Fibroblast of lung (primary cell): ENCODE data around the gene COL18A1. TPM values are rescaled to one million over a fixed set of nuclear protein-coding genes. Genes with fewer than 3 reads are reported as not detected.

Source experiments
- DNase-seq, 2 donors: peaks; one replicate each; pipeline versions ENCODE4 v3.0.0 to v3.0.0-alpha.2; 2010; ENCODE audit warnings: low read depth in 2 of 2
- H2AFZ ChIP-seq: 2 replicates; pipeline ENCODE4 v1.5.1; 2012; ENCODE audit warnings: low read length, control low read depth, inconsistent platforms
- H3K27ac ChIP-seq: 2 replicates; pipeline ENCODE4 v1.5.1; 2011; ENCODE audit warnings: low read length, control low read depth; ENCODE audit not compliant: insufficient read depth
- H3K27me3 ChIP-seq: 2 replicates; pipeline ENCODE4 v1.5.1; 2011; ENCODE audit warnings: mild to moderate bottlenecking, low read length; ENCODE audit not compliant: control insufficient read depth, insufficient read depth
- H3K36me3 ChIP-seq: 2 replicates; pipeline ENCODE4 v1.5.1; 2011; ENCODE audit warnings: low read length; ENCODE audit not compliant: control insufficient read depth, insufficient read depth
- H3K4me1 ChIP-seq: 2 replicates; pipeline ENCODE4 v1.5.1; 2011; ENCODE audit warnings: low read length; ENCODE audit not compliant: control insufficient read depth, insufficient read depth; ENCODE audit errors: extremely low read depth
- H3K4me2 ChIP-seq: 2 replicates; pipeline ENCODE4 v1.5.1; 2011; ENCODE audit warnings: low read length, control low read depth; ENCODE audit not compliant: insufficient read depth; ENCODE audit errors: extremely low read depth
- H3K4me3 ChIP-seq, 4 experiments: fragments of 200-600 bp in 1 of 4; sonication (generic) in 1 of 4; replicated peaks in 1 of 4; 2 replicates each; pipeline ENCODE4 v1.5.1; 2011 to 2016; ENCODE audit warnings: low read length in 4 of 4, low read depth in 3 of 4, mild to moderate bottlenecking in 3 of 4, control low read depth in 2 of 4, inconsistent platforms in 1 of 4, mixed read lengths in 1 of 4; ENCODE audit not compliant: insufficient read depth in 1 of 4; ENCODE audit errors: control extremely low read depth in 1 of 4
- H3K79me2 ChIP-seq: 2 replicates; pipeline ENCODE4 v1.5.1; 2012; ENCODE audit warnings: mild to moderate bottlenecking, low read length, inconsistent platforms; ENCODE audit not compliant: control insufficient read depth, insufficient read depth
- H3K9ac ChIP-seq: 2 replicates; pipeline ENCODE4 v1.5.1; 2011; ENCODE audit warnings: mild to moderate bottlenecking, low read length, control low read depth; ENCODE audit not compliant: insufficient read depth
- H3K9me3 ChIP-seq: 2 replicates; pipeline ENCODE4 v1.5.1; 2012; ENCODE audit warnings: low read depth, low read length; ENCODE audit not compliant: control insufficient read depth, insufficient read depth
- H4K20me1 ChIP-seq: 2 replicates; pipeline ENCODE4 v1.5.1; 2011; ENCODE audit warnings: low read length; ENCODE audit not compliant: control insufficient read depth, insufficient read depth; ENCODE audit errors: extremely low read depth
- CTCF ChIP-seq, 2 donors: IDR thresholded peaks in 1 of 2; conservative IDR thresholded peaks in 1 of 2; 1 replicate in 1 of 2; 2 replicates in 1 of 2; pipeline ENCODE4 v1.5.1; 2011 to 2012; ENCODE audit warnings: low read length in 2 of 2, control low read depth in 1 of 2, inconsistent platforms in 1 of 2, low read depth in 1 of 2, mild to moderate bottlenecking in 1 of 2
- EZH2 ChIP-seq: IDR thresholded peaks from 2 replicates; pipeline ENCODE4 v1.5.1; 2012; ENCODE audit warnings: low read length, control low read depth, mild to moderate bottlenecking; ENCODE audit errors: missing control alignments
- polyA plus RNA-seq, 2 donors: library from polyadenylated mRNA; depleted of rRNA in 1 of 2; stranded (reverse) in 1 of 2; unstranded in 1 of 2; fragments of >200 nt; gene quantifications; 2 replicates each; pipeline ENCODE4 v1.2.1, GENCODE V29; 2011 to 2012; ENCODE audit warnings: missing spikeins in 1 of 2
- total RNA-seq: library from RNA; depleted of rRNA; stranded (reverse); fragments of >200 nt; gene quantifications from 2 replicates; pipeline ENCODE4 v1.2.1, GENCODE V29; 2014

Gene COL18A1
- total and polyA plus RNA-seq, 2 donors (not counting 1 experiment from before 2014, with no cell fraction given), result 24.3 to 38.8 TPM

- Histone ChIP-seq H4K20me1 (no peaks in the 10 kb centered on the region), H3K4me3 (no peak overlapping the region), H3K27ac (no peak overlapping the region), H3K4me1 (no peaks in the 10 kb centered on the region), H2AFZ (no peak overlapping the region), H3K9ac (no peak overlapping the region), H3K27me3 (peaks cover 3% of the 10 kb centered on the region), H3K9me3 (no peaks in the 10 kb centered on the region), H3K36me3 (no peaks in the 10 kb centered on the region), H3K79me2 (no peaks in the 10 kb centered on the region), H3K4me2 (no peak overlapping the region)
- no peak for DNase-seq
- no peak for TF ChIP-seq EZH2
- TF ChIP-seq CTCF (conservative IDR thresholded peaks at IDR 0.05 in 1 of 2, IDR thresholded peaks at IDR 0.05 in 1 of 2; ENCODE audit: low read depth in 1 of 2, low read length in 2 of 2), result no peak
Observed at GRCh38 chr21:45543371-45543709, 138.4 kb downstream of the COL18A1 start.

- no peaks in the 10 kb centered on the region for H3K79me2 ChIP-seq
- H3K4me2 ChIP-seq, result no peak overlapping the region
- no peak for TF ChIP-seq EZH2
- no peak for TF ChIP-seq CTCF (conservative IDR thresholded peaks at IDR 0.05 in 1 of 2, IDR thresholded peaks at IDR 0.05 in 1 of 2; ENCODE audit: low read depth in 1 of 2, low read length in 2 of 2)
- H3K27ac ChIP-seq, result no peak overlapping the region
- H3K9me3 ChIP-seq, result no peaks in the 10 kb centered on the region
- H3K4me1 ChIP-seq, result no peaks in the 10 kb centered on the region
- H3K9ac ChIP-seq, result no peak overlapping the region
- H2AFZ ChIP-seq, result no peak overlapping the region
- H3K27me3 ChIP-seq, result peaks cover 3% of the 10 kb centered on the region
- H3K36me3 ChIP-seq, result no peaks in the 10 kb centered on the region
- DNase-seq, result no peak
- H4K20me1 ChIP-seq, result no peaks in the 10 kb centered on the region
- no peak overlapping the region for H3K4me3 ChIP-seq
Observed at GRCh38 chr21:45543710-45544448, 138.9 kb downstream of the COL18A1 start.

- no peaks in the 10 kb centered on the region for H3K36me3 ChIP-seq
- no peak for DNase-seq
- H3K4me1 ChIP-seq, result no peaks in the 10 kb centered on the region
- H3K79me2 ChIP-seq, result no peaks in the 10 kb centered on the region
- H3K27me3 ChIP-seq, result peaks cover 3% of the 10 kb centered on the region
- H3K4me2 ChIP-seq, result no peak overlapping the region
- no peak overlapping the region for H2AFZ ChIP-seq
- H3K9ac ChIP-seq, result no peak overlapping the region
- no peak overlapping the region for H3K27ac ChIP-seq
- H3K9me3 ChIP-seq, result no peaks in the 10 kb centered on the region
- no peaks in the 10 kb centered on the region for H4K20me1 ChIP-seq
- no peak overlapping the region for H3K4me3 ChIP-seq
- TF ChIP-seq CTCF (conservative IDR thresholded peaks at IDR 0.05 in 1 of 2, IDR thresholded peaks at IDR 0.05 in 1 of 2; ENCODE audit: low read depth in 1 of 2, low read length in 2 of 2), result no peak
- TF ChIP-seq EZH2, result no peak
Observed at GRCh38 chr21:45544449-45545235, 139.7 kb downstream of the COL18A1 start.
